Panc1 (cell line): ENCODE measurements around the gene CDKL1.

Experiments used
- CTCF ChIP-seq: fragments of 450-650 bp; IDR thresholded peaks from 2 replicates; pipeline ENCODE4 v1.5.1; 2017; ENCODE audit warnings: mild to moderate bottlenecking
- POLR2AphosphoS5 ChIP-seq: IDR thresholded peaks from 2 replicates; pipeline ENCODE4 v1.6.1; 2012; ENCODE audit warnings: mild to moderate bottlenecking, low read depth, low read length, moderate library complexity

- no peak for TF ChIP-seq CTCF
- no peak for TF ChIP-seq POLR2AphosphoS5
Measured at GRCh38 chr14:50303744-50304471, 92.8 kb downstream of the CDKL1 start.
